Hepatocyte (in vitro differentiated cells): ENCODE data around the gene HOXD11.

ENCODE experiments used
- EZH2 ChIP-seq: fragments of 200-600 bp; sonication (generic); IDR thresholded peaks from 2 replicates; pipeline ENCODE4 v1.6.1; 2016; ENCODE audit warnings: antibody characterized with exemption, mild to moderate bottlenecking, borderline replicate concordance
- EZH2phosphoT487 ChIP-seq: fragments of 200-600 bp; sonication (generic); IDR thresholded peaks from one replicate; pipeline ENCODE4 v1.6.1; 2018; ENCODE audit warnings: antibody characterized with exemption, mild to moderate bottlenecking, low read depth, moderate library complexity; ENCODE audit not compliant: unreplicated experiment, severe bottlenecking
- TF ChIP-seq, protein P1 (sequence below): fragments of 200-600 bp; sonication (generic); IDR thresholded peaks from 2 replicates; pipeline ENCODE4 v1.5.1; 2016; ENCODE audit warnings: antibody characterized with exemption, mild to moderate bottlenecking; ENCODE audit not compliant: poor library complexity

DNA sequence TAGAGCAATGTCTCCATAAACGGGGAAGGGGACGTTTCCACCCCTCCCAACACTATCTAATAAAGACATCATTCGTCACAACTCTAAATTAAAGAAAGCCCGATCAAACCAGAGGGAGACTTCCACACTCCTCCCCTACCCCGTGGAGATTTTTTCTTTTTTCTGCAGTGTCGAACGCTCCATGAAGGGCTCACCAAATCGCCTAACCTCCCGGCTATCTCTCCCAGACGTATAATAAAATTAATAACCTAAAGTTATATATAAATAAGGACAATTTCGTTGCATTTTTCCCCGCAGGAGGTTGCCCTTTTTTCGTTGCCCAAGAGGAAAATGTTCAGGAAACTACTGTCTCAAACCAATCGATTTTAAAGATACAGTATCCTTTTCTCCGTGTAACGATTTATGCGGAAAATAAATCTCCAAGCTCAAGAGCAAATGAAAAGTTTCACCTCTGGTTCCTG is 25.7 kb upstream of the HOXD11 start:
- TF ChIP-seq, protein P1, sequence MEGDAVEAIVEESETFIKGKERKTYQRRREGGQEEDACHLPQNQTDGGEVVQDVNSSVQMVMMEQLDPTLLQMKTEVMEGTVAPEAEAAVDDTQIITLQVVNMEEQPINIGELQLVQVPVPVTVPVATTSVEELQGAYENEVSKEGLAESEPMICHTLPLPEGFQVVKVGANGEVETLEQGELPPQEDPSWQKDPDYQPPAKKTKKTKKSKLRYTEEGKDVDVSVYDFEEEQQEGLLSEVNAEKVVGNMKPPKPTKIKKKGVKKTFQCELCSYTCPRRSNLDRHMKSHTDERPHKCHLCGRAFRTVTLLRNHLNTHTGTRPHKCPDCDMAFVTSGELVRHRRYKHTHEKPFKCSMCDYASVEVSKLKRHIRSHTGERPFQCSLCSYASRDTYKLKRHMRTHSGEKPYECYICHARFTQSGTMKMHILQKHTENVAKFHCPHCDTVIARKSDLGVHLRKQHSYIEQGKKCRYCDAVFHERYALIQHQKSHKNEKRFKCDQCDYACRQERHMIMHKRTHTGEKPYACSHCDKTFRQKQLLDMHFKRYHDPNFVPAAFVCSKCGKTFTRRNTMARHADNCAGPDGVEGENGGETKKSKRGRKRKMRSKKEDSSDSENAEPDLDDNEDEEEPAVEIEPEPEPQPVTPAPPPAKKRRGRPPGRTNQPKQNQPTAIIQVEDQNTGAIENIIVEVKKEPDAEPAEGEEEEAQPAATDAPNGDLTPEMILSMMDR, result no peak
- TF ChIP-seq EZH2 (no peak), EZH2phosphoT487 (no peak)
